Measurements from ENCODE around the gene PDCD11.
A peak's percentile ranks its signal among the peaks of the same experiment; 100 is the strongest.
"Not testable (repeated sequence)": the region's sequence is repeated elsewhere in the genome, so short reads cannot be mapped to it uniquely, and the experiment has no call there.

PDCD11 gene

DNA sequence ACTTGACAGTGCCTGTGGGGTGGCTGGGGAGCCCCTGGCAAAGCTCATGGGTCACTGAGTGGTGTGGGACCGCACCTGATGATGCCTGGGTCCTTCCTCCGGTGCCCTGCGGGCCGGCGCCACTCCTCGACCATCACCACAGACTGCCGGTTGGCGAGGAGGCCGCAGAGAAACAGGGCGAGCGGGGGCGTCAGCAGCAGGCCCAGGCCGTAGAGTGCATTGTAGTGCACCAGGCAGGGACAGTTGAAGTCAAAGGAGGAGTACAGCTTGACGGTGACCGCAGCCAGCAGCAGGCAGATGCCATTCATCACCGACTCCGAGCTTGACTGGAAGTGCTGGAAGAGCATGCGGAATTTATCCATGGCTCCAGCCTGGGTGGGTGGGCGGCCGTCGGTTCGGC, 82.2 kb downstream of the PDCD11 start:
- no peak for DNase-seq

GRCh38 chr10:103479135-103479534, 82.7 kb downstream of the PDCD11 start, which contains the start of gene CALHM3:
Gene CALHM3 (minus strand): TSS chr10:103479240. CDS start chr10:103479032, 208 bp downstream.
- no peak for DNase-seq

- no peak for DNase-seq
These were observed 84.1 kb downstream of the PDCD11 start for GRCh38 chr10:103480521-103480920.

- DNase-seq = no peak
These were observed 85.6 kb downstream of the PDCD11 start for GRCh38 chr10:103481974-103482531.

DNA sequence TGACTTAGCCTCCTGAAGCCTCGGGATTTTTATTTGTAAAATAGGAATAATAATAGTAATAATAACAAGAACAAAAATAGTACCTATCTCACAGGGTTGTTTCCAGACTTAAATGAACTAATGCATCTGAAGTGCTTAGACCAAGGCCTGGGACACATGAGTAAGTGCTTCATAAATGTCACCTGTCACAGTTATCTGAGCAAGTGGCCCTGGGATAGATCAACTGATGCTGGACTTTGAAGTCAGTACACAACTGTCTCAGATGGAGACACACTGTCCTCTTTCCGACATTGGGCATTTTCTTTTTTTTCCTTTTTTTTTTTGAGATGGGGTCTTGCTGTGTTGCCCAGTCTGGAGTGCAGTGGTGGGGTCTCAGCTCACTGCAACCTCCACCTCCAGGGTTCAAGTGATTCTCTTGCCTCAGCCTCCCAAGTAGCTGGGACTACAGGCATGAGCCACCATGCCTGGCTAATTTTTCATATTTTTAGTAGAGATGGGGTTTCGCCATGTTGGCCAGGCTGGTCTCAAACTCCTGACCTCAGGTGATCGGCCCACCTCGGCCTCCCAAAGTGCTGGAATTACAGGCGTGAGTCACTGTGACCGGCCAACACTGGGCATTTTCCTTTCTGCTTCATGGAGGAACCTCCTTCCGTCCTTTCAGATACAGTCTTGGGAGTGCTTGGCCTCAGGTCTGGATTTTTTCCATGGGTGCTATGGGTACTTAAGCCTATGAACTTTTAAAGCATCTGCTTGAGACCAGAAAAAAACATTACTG, 90.4 kb downstream of the PDCD11 start:
- DNase-seq = not testable (repeated sequence)

DNA sequence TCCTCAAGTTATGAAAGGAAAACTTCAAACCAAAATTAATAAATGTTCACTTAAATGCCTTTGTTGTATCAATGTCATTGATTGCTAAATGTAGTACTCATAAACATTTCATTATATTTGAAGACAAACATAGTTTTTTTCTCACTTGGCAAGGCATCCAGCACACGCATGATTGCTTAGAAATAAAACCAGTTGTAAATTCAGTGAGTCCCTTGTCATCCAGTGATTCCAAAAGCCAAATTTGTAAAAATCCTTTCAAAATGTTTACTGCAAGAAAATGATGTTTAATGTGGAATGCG, 90.9 kb downstream of the PDCD11 start:
- DNase-seq = no peak

- DNase-seq = no peak
These were observed 94.5 kb downstream of the PDCD11 start for GRCh38 chr10:103490986-103491314.

- DNase-seq = no peak
These were observed 95.4 kb downstream of the PDCD11 start for GRCh38 chr10:103491729-103492364.

GRCh38 chr10:103492655-103493261, 96.3 kb downstream of the PDCD11 start:
- DNase-seq = no peak

DNA sequence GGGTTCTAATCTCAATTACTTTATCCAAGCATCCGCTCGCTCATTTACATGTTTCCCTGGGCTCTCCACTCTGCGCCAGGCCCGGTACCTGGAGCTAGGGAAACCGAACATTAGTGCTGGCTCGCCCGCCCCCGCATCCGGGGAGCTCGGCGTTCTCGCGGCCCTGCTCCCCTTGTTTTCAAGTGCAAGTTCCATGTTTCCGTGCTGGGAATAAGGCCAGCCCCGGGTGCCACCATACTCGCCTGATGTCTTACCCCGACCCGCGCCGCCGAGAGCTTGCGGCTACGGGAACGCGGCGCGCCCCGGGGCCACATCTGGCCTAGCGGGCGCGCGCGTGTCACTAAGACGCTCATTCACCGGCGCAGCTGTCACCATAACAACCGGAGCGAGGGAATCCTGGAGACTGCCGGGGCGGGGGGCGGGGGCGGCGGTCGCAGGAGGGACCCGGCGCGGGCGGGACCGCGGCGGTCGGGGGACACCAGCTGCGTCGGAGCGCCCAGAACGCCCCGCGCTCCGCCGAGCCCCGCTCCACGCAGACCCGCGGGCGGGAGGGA, 97.0 kb downstream of the PDCD11 start, which contains the start of gene NEURL1:
Gene NEURL1 (plus strand): TSS at position 344 of the 554 bp plus-strand sequence. CDS start 683 bp downstream, outside the sequence.
- peak in 1 of 2 experiments; percentile 5 for DNase-seq

- no peak for DNase-seq
These were observed 97.8 kb downstream of the PDCD11 start for GRCh38 chr10:103493916-103494877.

GRCh38 chr10:103495321-103495720, 98.9 kb downstream of the PDCD11 start:
- no peak for DNase-seq
